MM.1S (cell line): ENCODE measurements around the gene PGAM2.

Experiments used
- EZH2 ChIP-seq: fragments of 300-600 bp; sonication (generic); optimal IDR thresholded peaks from 2 replicates; pipeline ENCODE3; 2017; ENCODE audit warnings: low read depth, mild to moderate bottlenecking, antibody characterized with exemption, low read length, mixed read lengths
- TF ChIP-seq, protein P1 (sequence below): fragments of 300-600 bp; sonication (generic); IDR thresholded peaks from 2 replicates; pipeline ENCODE4 v1.5.1; 2016; ENCODE audit warnings: antibody characterized with exemption, low read length, mixed read lengths

DNA sequence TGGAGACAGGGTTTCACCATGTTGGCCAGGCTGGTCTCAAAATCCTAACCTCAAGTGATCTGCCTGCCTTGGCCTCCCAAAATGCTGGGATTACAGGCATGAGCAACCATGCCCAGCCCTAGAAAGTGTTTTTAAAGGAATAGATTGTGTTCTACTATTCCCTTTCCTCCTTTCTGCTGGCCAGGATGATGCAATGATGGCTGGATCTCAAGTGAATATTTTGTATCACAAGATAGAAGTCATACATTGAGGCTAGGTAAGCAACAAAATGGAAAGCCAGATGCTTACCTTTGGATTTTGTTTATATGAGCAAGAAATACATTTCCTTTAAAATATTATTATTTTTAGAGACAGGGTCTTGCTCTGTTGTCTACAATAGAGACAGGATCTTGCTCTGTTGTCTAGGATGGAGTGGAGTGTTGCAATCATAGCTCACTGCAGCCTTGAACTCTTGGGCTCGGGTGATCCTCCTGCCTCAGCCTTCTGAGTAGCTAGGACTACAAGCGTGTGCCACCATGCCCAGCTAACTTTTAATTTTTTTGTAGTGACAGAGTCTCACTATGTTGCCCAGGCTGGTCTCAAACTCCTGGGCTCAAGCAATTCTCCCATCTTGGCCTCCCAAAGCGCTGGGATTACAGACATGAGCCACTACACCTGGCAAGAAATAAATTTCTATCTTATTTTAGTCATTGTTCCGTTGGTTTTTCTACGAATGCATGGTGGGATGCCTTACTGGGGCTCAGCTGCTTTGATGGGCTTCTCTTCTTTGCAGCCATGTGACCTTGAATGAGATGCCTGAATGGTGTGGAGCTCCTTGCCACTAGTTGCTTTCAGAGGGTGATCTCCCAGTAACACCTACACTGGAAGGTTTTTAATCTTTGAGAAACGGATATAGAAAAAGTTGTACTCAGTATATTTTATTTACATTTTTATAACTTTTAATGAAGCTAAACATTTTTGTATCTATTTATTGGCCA, 33.0 kb upstream of the PGAM2 start:
- TF ChIP-seq, protein P1, sequence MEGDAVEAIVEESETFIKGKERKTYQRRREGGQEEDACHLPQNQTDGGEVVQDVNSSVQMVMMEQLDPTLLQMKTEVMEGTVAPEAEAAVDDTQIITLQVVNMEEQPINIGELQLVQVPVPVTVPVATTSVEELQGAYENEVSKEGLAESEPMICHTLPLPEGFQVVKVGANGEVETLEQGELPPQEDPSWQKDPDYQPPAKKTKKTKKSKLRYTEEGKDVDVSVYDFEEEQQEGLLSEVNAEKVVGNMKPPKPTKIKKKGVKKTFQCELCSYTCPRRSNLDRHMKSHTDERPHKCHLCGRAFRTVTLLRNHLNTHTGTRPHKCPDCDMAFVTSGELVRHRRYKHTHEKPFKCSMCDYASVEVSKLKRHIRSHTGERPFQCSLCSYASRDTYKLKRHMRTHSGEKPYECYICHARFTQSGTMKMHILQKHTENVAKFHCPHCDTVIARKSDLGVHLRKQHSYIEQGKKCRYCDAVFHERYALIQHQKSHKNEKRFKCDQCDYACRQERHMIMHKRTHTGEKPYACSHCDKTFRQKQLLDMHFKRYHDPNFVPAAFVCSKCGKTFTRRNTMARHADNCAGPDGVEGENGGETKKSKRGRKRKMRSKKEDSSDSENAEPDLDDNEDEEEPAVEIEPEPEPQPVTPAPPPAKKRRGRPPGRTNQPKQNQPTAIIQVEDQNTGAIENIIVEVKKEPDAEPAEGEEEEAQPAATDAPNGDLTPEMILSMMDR = no peak
- no peak for TF ChIP-seq EZH2
